Stimulated activated CD4-positive, alpha-beta T cell treated with anti-CD3 and anti-CD28 coated beads, Interleukin-4, amount 100 ng/mL, for 48 hours (primary cell): Measurements from ENCODE around the gene APOBEC3A.
"Not testable (repeated sequence)": the region's sequence is repeated elsewhere in the genome, so short reads cannot be mapped to it uniquely, and the experiment has no call there.

Experiments used
- DNase-seq, 2 donors: peaks; one replicate each; pipeline ENCODE4 v3.0.0-alpha.2; 2020; ENCODE audit warnings: low read depth in 2 of 2

APOBEC3A gene

DNA sequence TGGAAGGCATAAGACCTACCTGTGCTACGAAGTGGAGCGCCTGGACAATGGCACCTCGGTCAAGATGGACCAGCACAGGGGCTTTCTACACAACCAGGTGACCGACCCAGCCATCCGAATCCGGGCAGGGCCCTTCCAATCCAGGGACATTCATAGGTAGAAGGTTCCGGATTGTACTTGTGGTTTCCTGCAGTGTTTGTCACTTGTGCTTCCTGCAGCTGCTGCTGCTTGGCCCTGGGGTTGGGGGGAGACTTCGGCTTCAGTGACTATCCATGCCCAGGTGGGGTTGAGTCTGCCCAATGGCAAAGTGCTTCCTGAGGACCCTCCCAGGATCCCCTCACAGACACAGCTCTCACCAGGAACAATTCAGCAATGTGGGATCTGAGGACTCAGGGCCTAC is 2.2 kb downstream of the APOBEC3A start:
- no peak for DNase-seq

DNA sequence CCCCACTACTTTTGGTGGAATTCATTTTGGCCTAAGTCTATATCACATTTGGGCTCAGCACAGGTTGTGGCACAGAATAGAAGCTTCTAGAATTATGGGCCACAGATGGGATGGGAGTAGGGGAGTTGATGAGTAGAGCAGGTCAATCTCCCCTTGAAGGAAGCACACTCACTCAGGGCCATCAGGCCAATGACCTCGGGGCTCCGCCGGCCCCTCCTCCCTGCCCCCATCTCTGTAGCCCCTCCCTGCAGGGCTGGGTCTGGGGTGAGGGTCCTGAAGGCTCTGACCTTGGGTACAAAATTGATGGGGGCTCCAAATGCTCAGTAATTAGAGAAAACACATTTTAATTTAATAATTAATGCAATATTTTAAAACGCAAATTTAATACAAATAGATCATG is 3.3 kb downstream of the APOBEC3A start:
- DNase-seq, result not testable (repeated sequence)

DNA sequence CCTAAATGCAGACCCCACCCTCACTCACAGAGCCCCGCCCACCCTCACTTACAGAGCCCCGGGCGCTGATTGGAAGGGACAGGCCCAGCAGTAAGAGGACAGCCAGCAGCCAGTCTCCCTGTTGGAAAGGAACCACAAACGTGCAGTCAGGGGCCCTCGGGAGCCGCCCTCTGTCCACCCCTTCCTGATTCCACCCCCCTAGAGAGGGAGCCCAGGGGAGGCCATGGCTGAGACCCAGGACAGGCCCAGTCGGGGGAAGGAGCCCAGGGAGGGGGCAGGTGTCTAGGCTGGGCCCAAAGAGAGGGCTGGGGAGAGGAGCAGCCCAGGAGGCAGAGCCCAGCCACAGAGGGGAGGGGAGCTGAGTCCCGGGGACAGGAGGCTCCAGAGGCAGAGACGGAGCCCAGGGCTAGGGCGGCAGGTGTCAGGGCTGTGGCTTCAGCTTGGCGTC is 5.9 kb downstream of the APOBEC3A start:
- DNase-seq, result not testable (repeated sequence)

DNA sequence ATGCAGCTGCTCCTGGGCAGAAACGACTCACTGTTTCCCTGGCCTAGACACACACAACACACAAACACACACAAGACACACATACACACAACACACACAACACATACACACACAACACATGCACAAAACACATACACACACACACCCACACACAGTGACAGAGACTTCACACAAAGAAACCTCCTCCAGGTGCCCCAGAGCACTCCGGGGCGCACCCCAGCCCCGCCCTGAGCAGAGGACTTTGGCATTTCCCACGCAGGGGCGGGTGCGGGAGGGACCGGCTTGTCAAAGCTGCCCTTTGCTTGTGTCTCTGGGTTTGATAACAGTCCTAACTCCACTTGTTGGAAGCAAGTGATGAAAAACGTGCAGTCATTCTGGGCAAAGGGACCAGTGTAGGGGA is 6.5 kb downstream of the APOBEC3A start:
- DNase-seq, result no peak

DNA sequence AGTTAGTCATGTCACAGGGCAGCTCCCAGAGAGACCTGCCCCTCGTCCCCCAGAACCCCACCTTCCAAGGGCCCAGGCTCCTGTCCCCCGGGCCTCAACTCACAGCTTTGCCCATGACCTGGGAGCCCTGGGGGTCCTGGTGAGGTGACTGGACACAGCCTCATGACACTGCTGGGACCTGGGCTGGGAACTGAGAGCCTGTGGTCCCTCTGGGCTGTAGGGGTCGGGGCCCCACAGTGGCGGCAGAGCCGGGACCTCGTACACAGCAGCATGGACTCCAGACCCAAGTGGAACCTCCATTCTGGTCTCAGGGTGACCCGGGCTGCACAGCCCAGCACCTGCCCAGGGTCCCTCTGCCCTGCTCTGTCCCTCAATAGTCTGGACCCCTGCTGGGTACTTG is 6.9 kb downstream of the APOBEC3A start:
- DNase-seq, result no peak

DNA sequence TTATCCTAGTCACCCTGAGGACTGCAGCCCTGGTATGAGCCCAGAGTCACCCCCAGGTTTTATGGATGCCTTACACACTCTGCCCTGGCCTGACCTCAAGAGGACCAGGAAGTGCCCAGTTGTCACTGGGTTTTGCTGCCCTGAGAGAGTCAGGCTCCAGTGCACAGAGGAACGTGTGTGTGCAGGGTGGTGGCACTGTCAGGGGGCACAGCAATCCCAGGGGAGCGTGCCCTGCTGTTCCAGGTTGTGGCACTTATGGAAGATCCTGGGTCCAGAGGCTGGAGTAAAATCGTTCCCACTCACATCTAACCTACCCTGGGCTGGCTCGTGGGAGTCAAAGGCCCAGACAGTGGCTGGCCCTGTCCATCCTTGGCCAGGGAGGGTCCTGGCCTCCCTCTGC is 7.6 kb downstream of the APOBEC3A start:
- no peak for DNase-seq

DNA sequence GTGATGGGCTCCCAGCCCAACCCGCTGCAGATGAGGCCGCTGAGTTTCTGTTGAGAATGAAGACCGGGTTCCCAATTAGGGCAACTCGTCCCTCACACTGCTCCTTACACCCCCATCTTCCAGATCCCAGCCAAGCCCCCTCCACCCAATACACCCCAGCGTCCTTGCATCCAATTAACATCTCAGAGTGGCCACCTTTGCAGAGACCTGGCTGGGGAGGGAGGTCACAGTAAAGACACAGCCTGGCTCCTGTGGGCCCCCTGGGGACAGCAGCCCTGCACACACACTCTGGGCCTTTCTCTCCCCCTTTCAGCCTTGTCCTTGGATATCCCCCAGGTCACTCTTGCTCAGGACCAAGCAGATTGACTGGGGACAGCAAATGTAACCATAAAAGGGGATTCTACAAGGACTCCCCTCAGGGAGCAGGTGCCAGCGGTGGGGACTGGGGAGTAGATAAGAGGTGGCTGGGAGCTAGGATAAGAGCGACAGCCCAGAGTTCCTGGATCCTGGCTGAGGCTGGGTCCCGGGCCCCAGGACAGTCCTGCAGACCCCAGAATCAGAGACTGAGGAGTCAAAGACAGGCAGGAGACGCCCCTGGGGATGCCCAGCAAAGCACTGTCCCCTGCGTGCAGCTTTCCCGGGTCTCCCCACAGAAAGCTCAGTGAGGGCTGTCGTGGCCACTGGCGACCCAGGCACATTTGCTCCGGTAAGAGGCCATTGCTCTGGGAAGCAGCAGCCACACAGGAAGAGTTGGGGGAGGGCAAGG is 8.4 kb downstream of the APOBEC3A start:
- no peak for DNase-seq

DNA sequence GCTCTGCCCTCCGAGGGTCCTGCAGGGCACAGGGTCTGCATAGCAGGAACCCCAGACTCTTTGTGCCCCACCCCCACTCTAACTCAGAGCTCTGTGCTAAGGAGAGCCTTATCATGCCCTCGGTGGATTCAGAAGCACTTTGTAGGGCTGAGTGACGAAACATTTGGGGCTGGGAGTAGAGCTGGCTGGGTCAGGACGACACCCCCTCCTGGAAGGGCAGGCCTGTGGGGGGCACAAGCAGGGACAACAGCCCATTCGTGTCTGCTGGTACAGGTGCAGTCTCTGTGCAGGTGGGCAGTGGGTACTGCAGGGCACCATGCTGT is 8.9 kb downstream of the APOBEC3A start:
- no peak for DNase-seq

DNA sequence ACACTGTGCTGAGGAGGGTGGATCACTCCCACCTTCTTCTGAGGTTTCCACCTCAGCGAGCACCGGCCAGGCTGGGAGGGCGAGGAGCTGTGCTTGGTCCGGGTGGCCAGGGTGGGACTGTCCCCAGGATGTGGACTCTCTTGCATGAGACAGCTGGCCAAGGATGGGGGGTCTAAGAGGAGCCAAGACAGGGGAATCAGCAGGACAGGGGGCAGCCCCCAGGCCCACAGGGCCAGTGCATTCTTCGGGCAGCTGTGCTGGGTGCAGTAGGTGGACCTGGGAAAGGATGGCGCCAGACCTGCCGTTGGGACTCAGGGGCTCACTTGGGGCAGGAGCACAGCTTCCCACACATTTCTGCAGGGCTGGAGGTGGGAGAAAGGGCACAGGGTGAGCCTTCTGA is 9.5 kb downstream of the APOBEC3A start:
- DNase-seq, result no peak

DNA sequence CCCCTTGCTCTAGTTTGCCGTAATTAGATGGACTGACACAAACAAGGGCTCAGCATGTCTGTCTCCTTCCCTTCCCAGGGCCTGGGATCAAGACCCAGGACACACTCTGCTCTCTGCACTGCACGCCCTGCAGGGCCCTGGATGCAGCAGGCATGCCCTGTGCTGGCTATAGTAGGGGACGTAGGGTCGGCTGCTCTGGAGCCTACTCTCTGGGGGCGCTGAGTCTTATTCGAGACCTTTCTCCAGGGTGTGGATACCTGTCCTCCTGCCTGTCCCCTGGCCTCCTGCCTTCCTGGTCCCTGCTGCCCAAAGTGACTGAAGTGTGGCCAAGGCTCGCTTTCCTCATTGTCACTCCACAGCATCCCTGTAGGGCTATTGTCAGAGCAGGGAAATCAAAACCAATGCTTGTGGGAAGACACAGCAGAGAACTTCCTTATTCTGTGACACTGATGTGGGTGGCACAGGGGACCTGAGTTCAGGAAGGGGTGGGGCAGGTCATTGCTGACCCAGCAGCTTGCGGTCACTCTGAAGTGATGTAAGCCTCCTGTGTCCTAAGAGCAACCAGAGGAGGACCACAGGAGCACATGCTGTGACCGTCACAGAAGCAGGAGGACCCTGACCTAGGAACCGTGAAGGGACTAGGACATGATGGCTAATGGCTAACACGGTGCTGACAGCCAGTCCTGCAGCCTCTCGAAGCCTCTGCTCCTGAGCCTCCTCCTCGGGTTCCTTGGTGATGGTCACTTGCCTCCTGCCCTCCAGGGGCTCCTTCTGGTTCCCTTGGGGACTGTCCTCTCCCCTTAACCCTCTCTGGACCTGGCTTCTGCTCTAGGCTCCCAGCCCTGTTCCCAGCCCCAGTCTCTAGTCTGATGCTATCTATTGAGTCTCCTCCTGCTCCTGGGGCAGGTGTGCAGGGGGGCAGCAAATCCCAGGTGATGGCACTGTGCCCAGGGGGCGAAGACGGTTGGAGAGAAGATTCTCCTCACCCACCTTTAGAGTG is 10.3 kb downstream of the APOBEC3A start:
- no peak for DNase-seq

DNA sequence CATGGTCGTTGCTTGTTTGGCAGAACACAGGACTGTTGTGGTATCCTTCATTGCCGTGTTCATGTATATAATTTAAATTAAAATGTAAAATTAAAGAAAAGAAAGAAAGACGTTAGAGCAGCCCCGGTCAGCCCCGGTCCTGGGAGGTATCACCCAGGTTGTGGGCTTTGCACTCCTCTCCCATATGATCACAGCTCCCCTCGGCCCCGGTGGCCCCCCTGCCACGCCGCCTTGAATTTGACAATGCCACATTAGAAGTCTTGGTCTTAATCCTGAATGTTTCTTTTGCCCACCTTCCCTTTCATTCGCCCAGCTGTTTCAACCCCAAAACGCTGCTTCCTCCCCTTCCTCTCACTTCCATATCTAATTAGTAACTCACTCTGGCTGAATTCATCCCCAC is 11.4 kb downstream of the APOBEC3A start:
- DNase-seq, result no peak

DNA sequence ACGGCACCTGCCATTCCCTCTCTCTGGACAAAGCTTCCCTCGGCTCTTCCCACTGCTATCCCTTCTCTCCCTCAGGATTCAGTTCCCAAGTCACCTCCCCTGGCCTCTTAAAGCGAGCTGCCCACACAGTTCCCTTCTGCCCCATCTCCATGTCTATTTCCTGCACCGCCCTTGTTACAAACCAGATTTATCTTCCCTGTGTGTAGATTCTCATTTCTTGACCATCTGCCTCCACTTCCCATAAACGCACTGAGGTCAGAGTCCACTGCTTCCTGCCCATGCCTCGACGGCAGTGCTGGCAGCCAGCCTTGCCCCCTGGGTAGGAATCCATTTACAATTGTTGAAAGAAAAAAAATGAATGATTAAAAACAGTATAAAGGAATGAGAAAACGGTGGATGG is 13.1 kb downstream of the APOBEC3A start:
- DNase-seq, result no peak

DNA sequence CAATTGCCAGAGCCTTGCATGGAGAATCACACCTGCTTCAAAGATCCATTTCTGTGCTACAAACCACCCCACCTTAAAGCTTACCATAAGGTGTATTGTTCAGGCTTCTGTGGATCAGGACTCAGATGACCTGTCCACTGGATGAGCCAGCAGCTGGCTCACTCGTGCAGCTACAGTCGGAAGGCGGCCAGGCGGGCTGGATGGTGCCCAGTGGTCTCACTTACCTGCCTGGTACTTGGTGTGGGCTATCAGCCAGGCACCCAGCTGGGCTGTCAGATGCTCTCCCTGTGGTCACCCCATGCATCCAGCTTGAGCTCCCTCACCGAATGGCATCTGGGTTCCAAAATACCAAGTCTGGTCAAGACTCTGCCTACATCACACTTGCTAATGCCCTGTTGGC is 13.8 kb downstream of the APOBEC3A start:
- no peak for DNase-seq

DNA sequence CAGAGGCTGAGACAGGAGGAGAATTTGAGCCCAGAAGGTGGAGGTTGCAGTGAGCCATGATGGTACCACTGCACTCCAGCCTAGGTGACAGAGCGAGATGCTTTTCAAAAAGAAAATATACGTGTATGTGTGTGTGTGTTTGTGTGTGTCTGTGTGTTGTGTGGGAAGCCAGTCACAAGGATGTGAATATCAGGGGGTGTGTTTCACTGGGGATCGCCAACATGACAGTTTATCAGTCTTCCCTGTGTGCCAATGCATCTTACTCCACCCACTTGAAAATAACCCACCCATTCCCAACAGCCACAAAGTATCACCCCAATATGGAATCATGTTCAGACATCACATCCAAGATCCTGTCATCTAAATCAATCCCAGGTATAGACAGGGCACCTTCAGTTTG is 14.4 kb downstream of the APOBEC3A start:
- DNase-seq, result no peak

DNA sequence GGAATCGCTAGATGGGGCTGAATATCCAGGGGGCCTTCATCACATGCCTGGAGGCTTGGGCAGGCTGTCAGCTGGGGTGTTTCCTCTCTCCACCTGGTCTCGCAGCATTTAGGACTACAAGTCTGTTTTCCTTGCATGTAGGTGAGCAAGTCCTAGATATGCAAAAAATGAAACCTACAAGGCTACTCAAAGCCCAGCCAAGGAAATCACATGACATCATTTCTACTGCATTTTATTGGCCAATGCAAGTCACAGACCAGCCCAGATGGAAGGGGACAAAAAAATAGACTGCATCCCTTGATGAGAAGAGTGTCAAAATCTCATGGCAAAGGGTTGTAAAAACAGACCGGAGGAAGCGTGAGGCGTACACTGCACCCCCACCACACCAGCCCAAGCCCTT is 15.1 kb downstream of the APOBEC3A start:
- no peak for DNase-seq

DNA sequence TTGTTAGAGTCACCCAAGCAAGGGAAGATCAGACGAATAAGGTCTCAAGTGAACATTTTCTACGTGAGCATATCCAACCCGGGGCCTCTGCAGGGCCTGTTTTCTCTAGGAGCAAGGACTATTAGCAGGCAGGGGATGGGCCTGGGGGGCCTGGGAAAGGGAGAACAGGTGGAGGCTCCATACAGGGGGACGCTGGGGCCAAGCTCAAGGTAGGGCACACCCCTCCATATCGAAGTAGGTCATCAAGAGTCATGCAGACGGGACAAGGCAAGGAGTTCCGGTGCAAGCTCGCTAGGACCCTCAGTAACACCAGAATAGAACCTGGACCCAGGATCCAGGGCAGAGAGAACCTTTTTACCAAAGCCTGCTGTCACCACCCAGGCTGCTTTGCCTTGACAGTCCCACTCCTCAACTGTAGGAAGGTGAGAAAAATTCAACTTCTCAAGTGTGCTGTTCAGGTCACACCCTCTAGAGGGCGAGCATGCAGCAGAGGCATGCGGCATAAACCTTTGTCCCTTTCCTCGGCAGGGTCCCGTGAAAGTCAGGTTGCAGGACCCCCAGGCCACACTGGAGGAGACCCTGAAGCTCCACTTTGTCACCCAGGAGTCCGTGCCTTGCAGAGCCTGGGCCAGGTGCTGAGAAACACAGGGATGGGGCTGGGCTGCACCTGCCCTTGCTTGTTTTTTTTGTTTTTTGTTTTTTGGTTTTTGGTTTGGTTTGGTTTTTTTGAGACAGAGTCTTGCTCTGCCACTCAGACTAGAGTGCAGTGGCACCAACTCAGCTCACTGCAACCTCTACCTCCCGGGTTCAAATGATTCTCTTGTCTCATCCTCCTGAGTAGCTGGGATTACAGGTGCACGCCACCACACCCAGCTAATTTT is 16.1 kb downstream of the APOBEC3A start:
- peak in 1 of 2 donors; percentile 18 for DNase-seq

DNA sequence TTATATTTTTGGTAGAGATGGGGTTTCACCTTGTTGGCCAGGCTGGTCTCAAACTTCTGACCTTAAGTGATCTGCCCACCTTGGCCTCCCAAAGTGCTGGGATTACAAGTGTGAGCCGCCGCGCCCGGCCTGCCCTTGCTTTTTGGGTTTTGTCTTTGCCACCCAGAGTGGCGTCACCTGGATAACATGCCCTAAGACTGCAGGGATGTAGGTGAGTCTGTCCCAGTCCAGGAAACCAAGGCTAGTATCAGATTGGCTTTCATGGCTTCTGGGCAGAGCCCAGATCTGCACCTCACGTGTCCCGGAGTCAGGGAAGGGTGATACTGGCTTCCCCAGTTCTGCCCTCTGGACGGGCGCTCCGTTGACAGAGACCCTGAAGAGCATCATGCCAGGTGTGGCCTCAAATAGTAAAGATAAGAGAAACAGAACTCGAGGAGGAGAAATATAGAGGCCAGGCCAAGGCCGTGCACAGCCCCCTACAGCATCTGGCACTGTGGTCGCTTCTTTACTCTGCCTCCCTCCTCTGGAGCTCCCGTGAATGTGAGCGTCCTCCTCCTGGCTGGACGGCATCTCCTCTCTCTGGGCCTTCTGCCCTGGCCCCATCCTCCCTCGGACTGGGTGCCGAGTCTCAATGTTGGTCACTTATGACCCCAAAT is 16.9 kb downstream of the APOBEC3A start:
- no peak for DNase-seq

DNA sequence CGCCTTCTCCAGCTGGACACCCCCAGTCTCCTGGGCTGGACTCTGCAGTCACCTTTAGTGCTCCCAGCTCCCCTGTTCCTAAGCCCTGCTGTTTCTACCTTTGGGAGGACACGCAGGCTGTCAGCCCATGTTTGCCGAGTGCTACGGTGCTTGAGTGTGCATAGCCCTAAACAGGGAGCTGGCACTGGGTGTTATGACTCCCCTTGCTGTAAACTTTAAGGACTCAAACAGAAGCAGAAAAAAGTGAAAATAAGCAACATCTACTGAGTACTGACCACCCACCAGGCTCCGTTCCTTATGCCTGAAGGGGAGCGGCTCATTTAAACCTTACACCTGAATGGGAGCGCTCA is 17.4 kb downstream of the APOBEC3A start:
- DNase-seq, result no peak

DNA sequence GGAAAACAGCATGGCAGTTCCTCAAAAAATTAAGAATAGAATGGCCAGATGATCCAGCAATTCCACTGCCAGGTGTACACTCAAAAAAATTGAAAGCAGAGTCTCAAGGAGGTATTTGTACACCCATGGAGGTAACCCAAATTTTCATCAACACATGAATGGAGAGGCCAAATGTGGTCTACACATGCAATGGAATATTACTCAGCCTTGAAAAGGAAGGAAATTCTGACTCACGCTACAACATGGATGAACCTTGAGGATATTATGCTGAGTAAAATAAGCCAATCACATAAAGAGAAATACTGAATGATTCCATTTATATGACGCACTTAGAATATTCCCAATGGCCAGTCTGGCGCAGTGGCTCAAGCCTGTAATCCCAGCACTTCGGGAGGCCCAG is 19.9 kb downstream of the APOBEC3A start:
- DNase-seq, result not testable (repeated sequence)

DNA sequence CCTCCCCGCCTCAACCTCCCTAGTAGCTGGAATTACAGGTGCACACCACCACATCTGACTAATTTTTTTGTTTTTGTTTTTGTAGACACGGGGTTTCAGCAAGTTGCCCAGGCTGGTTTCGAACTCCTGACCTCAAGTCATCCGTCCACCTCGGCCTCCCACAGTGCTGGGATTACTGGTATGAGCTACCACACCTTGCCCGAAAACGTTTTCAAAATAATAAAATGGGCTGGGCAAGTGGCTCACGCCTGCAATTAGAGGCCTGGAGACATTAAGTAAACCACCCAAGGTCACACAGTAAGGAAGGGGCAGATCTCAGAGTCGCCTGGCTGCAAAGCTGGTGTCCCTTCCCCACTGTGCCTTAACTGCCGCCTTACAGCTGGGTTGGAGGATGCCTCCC is 23.2 kb downstream of the APOBEC3A start:
- not testable (repeated sequence) for DNase-seq
